Fibroblast of lung (primary cell): ENCODE results near the gene FUCA2.

ENCODE experiments used
- EZH2 ChIP-seq: IDR thresholded peaks from 2 replicates; pipeline ENCODE4 v1.5.1; 2012; ENCODE audit warnings: low read length, control low read depth, mild to moderate bottlenecking; ENCODE audit errors: missing control alignments
- TF ChIP-seq, protein P1 (sequence below), 2 donors: IDR thresholded peaks in 1 of 2; conservative IDR thresholded peaks in 1 of 2; 1 replicate in 1 of 2; 2 replicates in 1 of 2; pipeline ENCODE4 v1.5.1; 2011 to 2012; ENCODE audit warnings: low read length in 2 of 2, control low read depth in 1 of 2, inconsistent platforms in 1 of 2, low read depth in 1 of 2, mild to moderate bottlenecking in 1 of 2

DNA sequence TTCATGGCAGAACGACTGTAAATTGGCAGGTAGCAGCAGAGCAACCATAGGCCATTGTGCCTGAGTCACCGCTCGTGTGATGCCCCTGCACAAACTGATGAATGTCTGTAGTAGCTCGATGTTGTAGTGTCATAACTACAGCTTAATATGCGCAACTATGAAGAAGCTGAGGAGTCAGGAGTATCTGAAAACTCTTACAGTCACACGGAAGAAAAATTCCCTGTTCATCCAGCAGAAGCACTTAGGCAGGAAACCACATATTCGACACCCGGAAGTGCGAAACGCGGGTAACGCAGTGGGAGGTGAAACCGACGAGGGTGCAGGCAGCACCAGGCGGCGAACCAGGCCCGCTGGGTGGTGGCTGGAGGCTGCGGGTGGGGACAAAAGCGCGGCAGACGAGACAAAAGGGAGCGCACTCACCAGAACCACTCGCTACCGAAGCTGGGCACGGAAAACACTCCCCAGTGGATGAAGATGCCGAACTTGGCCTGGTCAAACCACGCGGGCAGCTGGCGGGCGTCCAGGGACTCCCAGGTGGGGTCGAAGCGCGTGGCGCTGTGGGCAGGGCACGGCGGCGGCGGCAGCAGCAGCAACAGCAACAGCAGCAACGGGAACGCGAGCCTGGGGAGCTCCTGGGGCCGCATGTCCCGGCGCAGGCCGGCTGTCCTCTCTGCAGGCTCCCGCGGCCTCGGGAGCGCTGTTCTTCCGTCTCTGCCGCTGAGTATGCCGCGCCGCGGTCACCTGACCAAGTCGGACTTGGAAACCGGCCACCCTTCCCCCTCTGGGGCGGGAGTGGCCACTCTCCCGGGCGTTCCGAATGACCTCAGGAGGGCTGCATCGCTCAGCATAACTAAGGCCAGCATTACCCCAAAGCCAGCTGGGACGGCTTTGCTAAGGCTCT is at the start of gene FUCA2:
- TF ChIP-seq EZH2: no peak
- TF ChIP-seq, protein P1, sequence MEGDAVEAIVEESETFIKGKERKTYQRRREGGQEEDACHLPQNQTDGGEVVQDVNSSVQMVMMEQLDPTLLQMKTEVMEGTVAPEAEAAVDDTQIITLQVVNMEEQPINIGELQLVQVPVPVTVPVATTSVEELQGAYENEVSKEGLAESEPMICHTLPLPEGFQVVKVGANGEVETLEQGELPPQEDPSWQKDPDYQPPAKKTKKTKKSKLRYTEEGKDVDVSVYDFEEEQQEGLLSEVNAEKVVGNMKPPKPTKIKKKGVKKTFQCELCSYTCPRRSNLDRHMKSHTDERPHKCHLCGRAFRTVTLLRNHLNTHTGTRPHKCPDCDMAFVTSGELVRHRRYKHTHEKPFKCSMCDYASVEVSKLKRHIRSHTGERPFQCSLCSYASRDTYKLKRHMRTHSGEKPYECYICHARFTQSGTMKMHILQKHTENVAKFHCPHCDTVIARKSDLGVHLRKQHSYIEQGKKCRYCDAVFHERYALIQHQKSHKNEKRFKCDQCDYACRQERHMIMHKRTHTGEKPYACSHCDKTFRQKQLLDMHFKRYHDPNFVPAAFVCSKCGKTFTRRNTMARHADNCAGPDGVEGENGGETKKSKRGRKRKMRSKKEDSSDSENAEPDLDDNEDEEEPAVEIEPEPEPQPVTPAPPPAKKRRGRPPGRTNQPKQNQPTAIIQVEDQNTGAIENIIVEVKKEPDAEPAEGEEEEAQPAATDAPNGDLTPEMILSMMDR (conservative IDR thresholded peaks at IDR 0.05 in 1 of 2, IDR thresholded peaks at IDR 0.05 in 1 of 2; ENCODE audit: low read depth in 1 of 2, low read length in 2 of 2): no peak
